Neural progenitor cell (in vitro differentiated cells): ENCODE results near the gene PBX4. TPM values are rescaled to one million over a fixed set of nuclear protein-coding genes. Genes with fewer than 3 reads are reported as not detected.

Experiments
- DNase-seq: peaks from one replicate; pipeline ENCODE4 v3.0.0-alpha.2; 2016; ENCODE audit warnings: low spot score
- H2AFZ ChIP-seq: fragments of 200-600 bp; sonication (generic); replicated peaks from 2 replicates; pipeline ENCODE4 v1.6.1; 2016; ENCODE audit warnings: antibody characterized with exemption
- H3F3A ChIP-seq: fragments of 200-600 bp; sonication (generic); 2 replicates; pipeline ENCODE4 v1.6.1; 2016; ENCODE audit warnings: antibody characterized with exemption, low read depth
- H3K27ac ChIP-seq: fragments of 200-600 bp; sonication (generic); 2 replicates; pipeline ENCODE4 v1.5.1; 2016; ENCODE audit warnings: mild to moderate bottlenecking
- H3K27me3 ChIP-seq: fragments of 200-600 bp; sonication (generic); 2 replicates; pipeline ENCODE4 v1.6.1; 2016; ENCODE audit warnings: mild to moderate bottlenecking, moderate library complexity
- H3K36me3 ChIP-seq: fragments of 200-600 bp; sonication (generic); 2 replicates; pipeline ENCODE4 v1.5.1; 2016
- H3K4me1 ChIP-seq: fragments of 200-600 bp; sonication (generic); 2 replicates; pipeline ENCODE4 v1.6.1; 2016; ENCODE audit warnings: mixed run types
- H3K4me2 ChIP-seq: fragments of 200-600 bp; sonication (generic); 2 replicates; pipeline ENCODE4 v1.6.1; 2016
- H3K4me3 ChIP-seq: fragments of 200-600 bp; sonication (generic); 2 replicates; pipeline ENCODE4 v1.5.1; 2016
- H3K79me2 ChIP-seq: fragments of 200-600 bp; sonication (generic); 2 replicates; pipeline ENCODE4 v1.6.1; 2016; ENCODE audit warnings: low read depth
- H3K9ac ChIP-seq: fragments of 200-600 bp; sonication (generic); 2 replicates; pipeline ENCODE4 v1.6.1; 2016
- H3K9me3 ChIP-seq: fragments of 200-600 bp; sonication (generic); 2 replicates; pipeline ENCODE4 v1.5.1; 2016; ENCODE audit warnings: low read depth
- H4K20me1 ChIP-seq: fragments of 200-600 bp; sonication (generic); 2 replicates; pipeline ENCODE4 v1.6.1; 2016; ENCODE audit warnings: low read depth
- H3K27ac Mint-ChIP-seq: 3 replicates; pipeline ENCODE4 v1.8.0; 2021; ENCODE audit warnings: mixed read lengths
- H3K27me3 Mint-ChIP-seq: 2 replicates; pipeline ENCODE4 v1.8.0; 2022; ENCODE audit warnings: low read depth, mild to moderate bottlenecking, inconsistent platforms, moderate library complexity, mixed read lengths; ENCODE audit not compliant: insufficient read depth
- H3K36me3 Mint-ChIP-seq: 3 replicates; pipeline ENCODE4 v1.8.0; 2021; ENCODE audit warnings: mixed read lengths
- H3K4me1 Mint-ChIP-seq: 3 replicates; pipeline ENCODE4 v1.8.0; 2021; ENCODE audit warnings: mixed read lengths
- H3K4me3 Mint-ChIP-seq: 3 replicates; pipeline ENCODE4 v1.8.0; 2021; ENCODE audit warnings: mild to moderate bottlenecking, moderate library complexity, mixed read lengths
- H3K9me3 Mint-ChIP-seq: 3 replicates; pipeline ENCODE4 v1.8.0; 2020; ENCODE audit warnings: mixed read lengths
- CTCF ChIP-seq: fragments of 200-600 bp; sonication (generic); IDR thresholded peaks from 2 replicates; pipeline ENCODE4 v1.5.1; 2017; ENCODE audit warnings: antibody characterized with exemption, mild to moderate bottlenecking
- EZH2 ChIP-seq: fragments of 200-600 bp; sonication (generic); IDR thresholded peaks from 2 replicates; pipeline ENCODE4 v1.6.1; 2017; ENCODE audit warnings: antibody characterized with exemption, mild to moderate bottlenecking, moderate library complexity
- EZH2phosphoT487 ChIP-seq: fragments of 200-600 bp; sonication (generic); IDR thresholded peaks from 2 replicates; pipeline ENCODE4 v1.6.1; 2017; ENCODE audit warnings: antibody characterized with exemption
- total RNA-seq: library from RNA; depleted of rRNA; stranded (reverse); fragments of >200 nt; gene quantifications from 2 replicates; pipeline ENCODE4 v1.2.3, GENCODE V29; 2015; ENCODE audit warnings: low replicate concordance

The PBX4 gene
- total RNA-seq, 1 donor from 2014 or later: 3.2 TPM

GRCh38 chr19:19529783-19530422 lies 88.6 kb downstream of the PBX4 start:
- Histone ChIP-seq H3K9me3 (no peaks in the 10 kb centered on the region), H3K79me2 (peaks cover 15% of the 10 kb centered on the region), H3K4me1 (peaks cover 7% of the 10 kb centered on the region), H3K4me3 (no peak overlapping the region), H3K27me3 (no peaks in the 10 kb centered on the region), H3K36me3 (no peaks in the 10 kb centered on the region), H3K27ac (no peak overlapping the region), H3K4me2 (no peak overlapping the region), H2AFZ (no peak overlapping the region), H3F3A (peaks cover 24% of the 10 kb centered on the region), H3K9ac (no peak overlapping the region), H4K20me1 (peaks cover 64% of the 10 kb centered on the region)
- no peak for DNase-seq
- Mint-ChIP-seq H3K4me3 (no peak overlapping the region), H3K9me3 (no peaks in the 10 kb centered on the region), H3K27me3 (peaks cover 9% of the 10 kb centered on the region), H3K27ac (no peak overlapping the region), H3K4me1 (peaks cover 35% of the 10 kb centered on the region), H3K36me3 (peaks cover 3% of the 10 kb centered on the region)
- TF ChIP-seq EZH2: no peak
- no peak for TF ChIP-seq EZH2phosphoT487
- TF ChIP-seq CTCF: no peak

GRCh38 chr19:19528721-19529490 lies 89.6 kb downstream of the PBX4 start, which contains the start of gene YJEFN3:
Gene YJEFN3, plus strand, starts transcription at chr19:19528911. Its CDS starts 22 bp downstream, at chr19:19528933.
- H3K4me2 ChIP-seq: peak within 1 kb of the TSS; percentile 13
- H3K9me3 ChIP-seq: no peaks in the 10 kb centered on the region
- TF ChIP-seq CTCF: no peak
- H2AFZ ChIP-seq: no peak within 1 kb of the TSS
- H3K36me3 ChIP-seq: no peaks in the 10 kb centered on the region
- H3K4me3 Mint-ChIP-seq: no peak within 1 kb of the TSS
- H3K27me3 ChIP-seq: no peaks in the 10 kb centered on the region
- peaks cover 71% of the 10 kb centered on the region for H4K20me1 ChIP-seq
- no peak within 1 kb of the TSS for H3K27ac ChIP-seq
- H3K79me2 ChIP-seq: peaks cover 25% of the 10 kb centered on the region
- no peak within 1 kb of the TSS for H3K4me3 ChIP-seq
- no peak within 1 kb of the TSS for H3K9ac ChIP-seq
- peaks cover 42% of the 10 kb centered on the region for H3K4me1 Mint-ChIP-seq
- peaks cover 19% of the 10 kb centered on the region for H3F3A ChIP-seq
- H3K4me1 ChIP-seq: peaks cover 9% of the 10 kb centered on the region
- no peak within 1 kb of the TSS for H3K27ac Mint-ChIP-seq
- peaks cover 7% of the 10 kb centered on the region for H3K27me3 Mint-ChIP-seq
- DNase-seq: peak; percentile 61
- peaks cover 3% of the 10 kb centered on the region for H3K36me3 Mint-ChIP-seq
- H3K9me3 Mint-ChIP-seq: no peaks in the 10 kb centered on the region

GRCh38 chr19:19527674-19528625 lies 90.5 kb downstream of the PBX4 start:
- Histone ChIP-seq H3K9ac (no peak overlapping the region), H3K9me3 (no peaks in the 10 kb centered on the region), H3K27ac (no peak overlapping the region), H3K4me1 (peaks cover 9% of the 10 kb centered on the region), H3K4me3 (no peak overlapping the region), H3K79me2 (peaks cover 34% of the 10 kb centered on the region), H3F3A (peaks cover 14% of the 10 kb centered on the region), H3K36me3 (no peaks in the 10 kb centered on the region), H3K27me3 (no peaks in the 10 kb centered on the region), H4K20me1 (peaks cover 74% of the 10 kb centered on the region), H2AFZ (no peak overlapping the region), H3K4me2 (no peak overlapping the region)
- TF ChIP-seq CTCF (no peak), EZH2phosphoT487 (no peak), EZH2 (no peak)
- Mint-ChIP-seq H3K27me3 (peaks cover 10% of the 10 kb centered on the region), H3K4me1 (peaks cover 44% of the 10 kb centered on the region), H3K4me3 (no peak overlapping the region), H3K9me3 (no peaks in the 10 kb centered on the region), H3K27ac (no peak overlapping the region), H3K36me3 (peaks cover 3% of the 10 kb centered on the region)
- no peak for DNase-seq
